HL-60 (cell line): Measurements from ENCODE around the gene PLD5.

Experiments
- DNase-seq, 2 experiments: peaks; one replicate each; pipeline ENCODE4 v3.0.0-alpha.2; 2010 to 2020; ENCODE audit warnings: low read depth in 1 of 2, low spot score in 1 of 2
- H3K27ac ChIP-seq: fragments of 250-450 bp; sonication (Bioruptor Pico); replicated peaks from 2 replicates; pipeline ENCODE4 v1.5.1; 2020; ENCODE audit warnings: mild to moderate bottlenecking, moderate library complexity
- H3K27me3 ChIP-seq: fragments of 250-450 bp; sonication (Bioruptor Pico); 2 replicates; pipeline ENCODE4 v1.5.1; 2021; ENCODE audit warnings: mild to moderate bottlenecking, moderate library complexity; ENCODE audit not compliant: insufficient read depth, poor library complexity, severe bottlenecking
- H3K4me3 ChIP-seq: replicated peaks from 2 replicates; pipeline ENCODE4 v1.5.1; 2011; ENCODE audit warnings: mild to moderate bottlenecking, control low read depth, low read length; ENCODE audit not compliant: insufficient read depth
- CTCF ChIP-seq: IDR thresholded peaks from one replicate; pipeline ENCODE4 v1.5.1; 2011; ENCODE audit warnings: low read length, control low read depth, inconsistent platforms; ENCODE audit not compliant: insufficient read depth
- GABPA ChIP-seq: IDR thresholded peaks from 2 replicates; pipeline ENCODE4 v1.6.1; 2012; ENCODE audit warnings: low read depth
- POLR2AphosphoS5 ChIP-seq: IDR thresholded peaks from 2 replicates; pipeline ENCODE4 v1.6.1; 2012; ENCODE audit warnings: low read depth
- REST ChIP-seq: IDR thresholded peaks from 2 replicates; pipeline ENCODE4 v1.6.1; 2012; ENCODE audit warnings: low read depth; ENCODE audit not compliant: insufficient replicate concordance
- SPI1 ChIP-seq: IDR thresholded peaks from 2 replicates; pipeline ENCODE4 v1.6.1; 2012; ENCODE audit warnings: low read depth, mild to moderate bottlenecking, borderline replicate concordance

PLD5 gene

DNA sequence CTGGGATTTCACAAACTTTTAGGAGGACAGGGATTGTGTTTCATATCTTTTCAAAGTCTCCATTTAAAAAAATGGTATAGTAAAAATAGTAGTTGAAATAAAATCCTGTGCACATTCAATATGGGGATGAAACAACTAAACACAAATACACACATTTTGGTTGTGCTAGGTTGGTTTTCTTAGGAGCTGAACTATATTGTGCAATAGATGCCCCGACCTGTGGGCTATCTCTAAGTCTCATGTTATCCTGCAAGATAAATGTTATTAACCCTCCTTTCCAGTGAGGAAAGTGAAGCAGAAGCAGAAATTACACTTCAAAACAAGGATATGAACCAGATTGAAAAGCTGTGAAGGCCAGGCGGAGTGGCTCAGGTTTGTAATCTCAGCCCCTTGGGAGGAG is 1.3 kb upstream of the PLD5 start:
- no peak for DNase-seq
- no peak for TF ChIP-seq CTCF
- TF ChIP-seq REST = no peak
- no peak for TF ChIP-seq SPI1
- TF ChIP-seq POLR2AphosphoS5 = no peak
- no peak for TF ChIP-seq GABPA
- H3K27me3 ChIP-seq = peaks cover 28% of the 10 kb centered on the region
- no peak overlapping the region for H3K27ac ChIP-seq
- H3K4me3 ChIP-seq = no peak overlapping the region

GRCh38 chr1:242525360-242525722 is 844 bp upstream of the PLD5 start:
- H3K27ac ChIP-seq = no peak overlapping the region
- TF ChIP-seq REST (no peak), POLR2AphosphoS5 (no peak), SPI1 (no peak), CTCF (no peak), GABPA (no peak)
- no peak for DNase-seq
- peaks cover 28% of the 10 kb centered on the region for H3K27me3 ChIP-seq
- H3K4me3 ChIP-seq = no peak overlapping the region

GRCh38 chr1:242523719-242524570 is 552 bp downstream of the PLD5 start:
- no peak for TF ChIP-seq GABPA
- TF ChIP-seq SPI1 = 0 out of 2 replicates have a peak, but pooled peaks have one; percentile 15
- Histone ChIP-seq H3K4me3 (no peak overlapping the region), H3K27ac (no peak overlapping the region), H3K27me3 (peaks cover 30% of the 10 kb centered on the region)
- no peak for DNase-seq

DNA sequence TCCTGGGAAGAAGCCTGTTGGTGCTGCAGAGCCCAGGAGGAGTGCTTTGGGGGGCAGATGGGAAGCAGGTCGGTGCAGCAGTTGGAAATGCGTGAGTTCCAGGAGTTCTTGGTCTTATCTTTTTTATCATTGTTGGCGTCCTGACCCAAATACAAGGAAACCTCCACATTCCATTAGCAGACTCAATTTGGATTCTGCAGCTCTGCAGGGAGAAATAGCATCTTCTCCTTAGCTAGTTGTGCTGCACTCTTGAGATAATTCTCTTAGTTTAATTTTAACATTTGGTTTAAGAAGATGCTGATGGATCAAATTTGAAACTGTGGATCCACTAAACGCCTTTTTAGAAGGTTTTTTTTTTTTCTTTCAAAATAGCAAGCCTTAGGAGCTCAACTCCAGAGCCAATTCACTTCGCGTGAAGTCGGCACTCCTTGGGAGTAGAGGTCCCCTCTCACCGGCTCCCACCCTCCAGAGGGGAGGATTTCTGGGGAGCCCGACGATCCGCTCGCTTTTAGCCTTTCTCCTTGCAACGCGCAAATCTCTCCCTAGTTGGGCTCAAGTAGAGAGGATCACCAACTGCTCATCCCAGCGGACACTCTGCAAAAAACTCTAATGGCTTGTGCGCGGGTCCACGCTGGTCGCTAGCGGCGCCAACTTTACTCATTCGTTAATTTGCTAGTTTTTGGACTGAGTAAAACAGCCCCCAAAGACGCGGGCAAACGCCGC is 1.3 kb downstream of the PLD5 start:
- no peak for DNase-seq

More for the DNA sequence above, 1.3 kb downstream of the PLD5 start:
- no peak for TF ChIP-seq SPI1
- no peak for TF ChIP-seq GABPA
- TF ChIP-seq POLR2AphosphoS5 = no peak
- TF ChIP-seq REST = no peak
- no peak for TF ChIP-seq CTCF
- Histone ChIP-seq H3K27me3 (peaks cover 30% of the 10 kb centered on the region), H3K27ac (no peak overlapping the region), H3K4me3 (no peak overlapping the region)
